Endodermal cell (in vitro differentiated cells): ENCODE measurements around the gene ZEB2. TPM values are rescaled to one million over a fixed set of nuclear protein-coding genes. Genes with fewer than 3 reads are reported as not detected.
A peak's percentile ranks its signal among the peaks of the same experiment; 100 is the strongest.

Source experiments
- DNase-seq: peaks from one replicate; pipeline ENCODE4 v3.0.0-alpha.2; 2017
- H3K27ac ChIP-seq: 2 replicates; pipeline ENCODE4 v1.5.1; 2013; ENCODE audit warnings: mild to moderate bottlenecking, low read depth, low read length, moderate library complexity
- H3K27me3 ChIP-seq: 2 replicates; pipeline ENCODE4 v1.6.1; 2013; ENCODE audit warnings: mild to moderate bottlenecking, low read length, moderate library complexity; ENCODE audit not compliant: insufficient read depth, control insufficient read depth, poor library complexity, severe bottlenecking
- H3K36me3 ChIP-seq: 2 replicates; pipeline ENCODE4 v1.7.0; 2013; ENCODE audit warnings: mild to moderate bottlenecking, low read length, moderate library complexity; ENCODE audit not compliant: control insufficient read depth, insufficient read depth
- H3K4me1 ChIP-seq: one replicate; pipeline ENCODE4 v1.7.0; 2013; ENCODE audit warnings: low read length; ENCODE audit not compliant: control insufficient read depth, insufficient read depth
- H3K4me3 ChIP-seq: 2 replicates; pipeline ENCODE4 v1.5.1; 2013; ENCODE audit warnings: mild to moderate bottlenecking, low read length, moderate library complexity
- H3K9ac ChIP-seq: 2 replicates; pipeline ENCODE4 v1.6.1; 2013; ENCODE audit warnings: mild to moderate bottlenecking, low read length, moderate library complexity; ENCODE audit not compliant: poor library complexity, severe bottlenecking; ENCODE audit errors: extremely low read depth
- H3K9me3 ChIP-seq: 2 replicates; pipeline ENCODE4 v1.6.1; 2013; ENCODE audit warnings: mild to moderate bottlenecking, low read length, moderate library complexity; ENCODE audit not compliant: control insufficient read depth
- H3K27ac Mint-ChIP-seq: 2 replicates; pipeline ENCODE4 v1.8.0; 2020; ENCODE audit warnings: mixed read lengths
- H3K27me3 Mint-ChIP-seq: 2 replicates; pipeline ENCODE4 v1.8.0; 2021; ENCODE audit warnings: mild to moderate bottlenecking, mixed read lengths; ENCODE audit not compliant: insufficient read depth
- H3K36me3 Mint-ChIP-seq: 2 replicates; pipeline ENCODE4 v1.8.0; 2020; ENCODE audit warnings: low read depth, mixed read lengths
- H3K4me1 Mint-ChIP-seq: 2 replicates; pipeline ENCODE4 v1.8.0; 2020; ENCODE audit warnings: mixed read lengths
- H3K4me3 Mint-ChIP-seq: 2 replicates; pipeline ENCODE4 v1.8.0; 2020; ENCODE audit warnings: mild to moderate bottlenecking, moderate library complexity, mixed read lengths
- H3K9me3 Mint-ChIP-seq: 2 replicates; pipeline ENCODE4 v1.8.0; 2020; ENCODE audit warnings: mild to moderate bottlenecking, mixed read lengths
- WGBS, 2 experiments: methylation state at CpG; one replicate each; pipeline versions ENCODE4 v1.1.5 to v1.1.7; 2013; ENCODE audit warnings: missing lambda C conversion rate in 2 of 2, mixed read lengths in 1 of 2; ENCODE audit not compliant: insufficient coverage in 1 of 2, insufficient read length in 1 of 2; 5-methylcytosine and 5-hydroxymethylcytosine counted together
- total RNA-seq, 2 donors: library from RNA; stranded (reverse); fragmentation: NEBNext Ultra II Directional in 1 of 2; extraction: Animal tissue kit (Norgen Biotek cat#: 25700) in 1 of 2; gene quantifications; 2 replicates in 1 of 2; 3 replicates in 1 of 2; pipeline ENCODE4 v1.2.1, GENCODE V29; 2021
- TF ChIP-seq, protein P1 (sequence below): fragments of 200-600 bp; sonication (generic); conservative IDR thresholded peaks from 2 replicates; pipeline ENCODE4 v1.5.0; 2021; ENCODE audit warnings: antibody characterized with exemption, mild to moderate bottlenecking

The ZEB2 gene
- total RNA-seq, 2 donors from 2014 or later: 0.29 to 0.31 TPM

DNA sequence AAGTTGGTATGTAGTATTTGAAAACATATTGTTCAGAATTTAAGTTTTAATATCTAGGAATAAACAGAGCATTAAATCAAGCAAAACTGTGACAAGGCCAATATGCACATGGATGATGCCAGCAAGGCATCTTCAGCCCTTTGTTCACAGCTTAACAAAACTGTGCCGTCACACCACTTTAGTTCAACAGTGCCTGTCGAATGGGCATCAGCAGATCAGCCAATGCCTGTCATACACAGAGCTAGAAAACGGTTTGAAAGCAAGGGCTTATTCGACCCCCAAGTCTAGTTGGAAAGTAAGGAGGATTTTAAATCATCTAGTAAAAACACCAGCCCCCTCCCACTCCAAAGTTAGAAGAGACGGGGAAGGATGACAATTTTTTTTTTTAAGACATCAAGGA is 16.7 kb downstream of the ZEB2 start:
- H3K27me3 Mint-ChIP-seq: peaks cover 56% of the 10 kb centered on the region
- TF ChIP-seq, protein P1, sequence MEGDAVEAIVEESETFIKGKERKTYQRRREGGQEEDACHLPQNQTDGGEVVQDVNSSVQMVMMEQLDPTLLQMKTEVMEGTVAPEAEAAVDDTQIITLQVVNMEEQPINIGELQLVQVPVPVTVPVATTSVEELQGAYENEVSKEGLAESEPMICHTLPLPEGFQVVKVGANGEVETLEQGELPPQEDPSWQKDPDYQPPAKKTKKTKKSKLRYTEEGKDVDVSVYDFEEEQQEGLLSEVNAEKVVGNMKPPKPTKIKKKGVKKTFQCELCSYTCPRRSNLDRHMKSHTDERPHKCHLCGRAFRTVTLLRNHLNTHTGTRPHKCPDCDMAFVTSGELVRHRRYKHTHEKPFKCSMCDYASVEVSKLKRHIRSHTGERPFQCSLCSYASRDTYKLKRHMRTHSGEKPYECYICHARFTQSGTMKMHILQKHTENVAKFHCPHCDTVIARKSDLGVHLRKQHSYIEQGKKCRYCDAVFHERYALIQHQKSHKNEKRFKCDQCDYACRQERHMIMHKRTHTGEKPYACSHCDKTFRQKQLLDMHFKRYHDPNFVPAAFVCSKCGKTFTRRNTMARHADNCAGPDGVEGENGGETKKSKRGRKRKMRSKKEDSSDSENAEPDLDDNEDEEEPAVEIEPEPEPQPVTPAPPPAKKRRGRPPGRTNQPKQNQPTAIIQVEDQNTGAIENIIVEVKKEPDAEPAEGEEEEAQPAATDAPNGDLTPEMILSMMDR: no peak
- Histone ChIP-seq H3K36me3 (no peaks in the 10 kb centered on the region), H3K27me3 (peaks cover 68% of the 10 kb centered on the region), H3K9ac (no peak overlapping the region), H3K27ac (peak overlapping the region; percentile 62), H3K9me3 (no peaks in the 10 kb centered on the region), H3K4me3 (no peak overlapping the region), H3K4me1 (peaks cover 4% of the 10 kb centered on the region)
- no peak overlapping the region for H3K27ac Mint-ChIP-seq
- H3K4me1 Mint-ChIP-seq: peaks cover 37% of the 10 kb centered on the region
- no peak for DNase-seq
- H3K4me3 Mint-ChIP-seq: no peak overlapping the region
- WGBS, 2 experiments: 89% methylated on average over 3 of the region's 5 CpGs; no CpG with 5 or more reads in 1 of the 2 experiments
- H3K9me3 Mint-ChIP-seq: no peaks in the 10 kb centered on the region
- H3K36me3 Mint-ChIP-seq: no peaks in the 10 kb centered on the region

DNA sequence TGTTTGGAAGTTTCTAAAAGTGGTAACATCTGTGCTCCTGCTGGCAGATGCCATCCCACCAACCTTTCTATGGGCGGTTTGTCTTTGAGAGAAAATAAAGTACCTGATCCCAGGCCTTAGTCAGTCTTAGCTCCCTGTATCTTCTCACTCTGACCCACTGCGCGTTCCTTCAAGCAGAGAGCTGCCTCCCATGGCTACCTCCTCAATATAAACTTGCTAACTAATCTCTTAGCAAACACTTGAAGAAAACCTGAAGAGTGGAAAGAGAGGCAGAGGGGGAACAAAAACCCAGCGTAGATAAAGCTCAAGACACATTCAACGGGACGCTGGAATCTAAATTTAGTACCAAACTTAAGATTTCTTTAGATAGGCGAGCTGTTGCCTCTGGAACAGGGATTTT is 17.6 kb downstream of the ZEB2 start:
- H3K4me1 ChIP-seq: peaks cover 4% of the 10 kb centered on the region
- no peak for DNase-seq

DNA sequence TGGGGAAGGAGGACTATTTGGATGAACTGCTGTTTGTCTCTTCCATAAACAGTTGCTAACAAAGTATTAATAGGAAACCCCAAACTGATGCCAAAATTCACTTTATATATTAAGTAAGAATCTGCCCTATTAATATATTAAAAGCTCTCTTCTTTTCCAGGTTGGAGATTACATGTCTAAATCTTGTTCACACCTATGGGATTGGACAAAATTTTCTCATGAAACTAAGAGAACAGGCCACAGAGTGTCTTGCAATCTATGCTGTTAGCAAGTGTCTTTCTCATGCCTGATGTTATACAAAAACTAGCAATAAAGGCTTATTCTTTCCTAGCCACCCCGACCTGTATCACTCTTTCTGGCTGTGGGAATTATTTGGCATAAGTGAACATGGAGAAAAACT is 18.3 kb downstream of the ZEB2 start:
- Histone ChIP-seq H3K27ac (peak overlapping the region; percentile 24), H3K36me3 (no peaks in the 10 kb centered on the region), H3K4me3 (no peak overlapping the region), H3K9me3 (no peaks in the 10 kb centered on the region), H3K27me3 (peaks cover 52% of the 10 kb centered on the region), H3K4me1 (peaks cover 4% of the 10 kb centered on the region), H3K9ac (no peak overlapping the region)
- H3K27ac Mint-ChIP-seq: no peak overlapping the region
- no peaks in the 10 kb centered on the region for H3K36me3 Mint-ChIP-seq
- H3K27me3 Mint-ChIP-seq: peaks cover 41% of the 10 kb centered on the region
- H3K4me3 Mint-ChIP-seq: no peak overlapping the region
- 91% methylated on average over 1 of the region's 1 CpG; no CpG with 5 or more reads in 1 of the 2 experiments for WGBS, 2 experiments
- TF ChIP-seq, protein P1: no peak
- no peaks in the 10 kb centered on the region for H3K9me3 Mint-ChIP-seq
- DNase-seq: no peak
- peaks cover 35% of the 10 kb centered on the region for H3K4me1 Mint-ChIP-seq

More for the DNA sequence above, 17.6 kb downstream of the ZEB2 start:
- H3K4me1 Mint-ChIP-seq: peaks cover 35% of the 10 kb centered on the region
- no peaks in the 10 kb centered on the region for H3K9me3 Mint-ChIP-seq
- H3K36me3 Mint-ChIP-seq: no peaks in the 10 kb centered on the region
- H3K9me3 ChIP-seq: no peaks in the 10 kb centered on the region
- H3K9ac ChIP-seq: no peak overlapping the region
- TF ChIP-seq, protein P1: no peak
- WGBS, 2 experiments: 54 to 68% methylated on average over 5 to 7 of the region's 7 CpGs
- no peak overlapping the region for H3K4me3 ChIP-seq
- no peak overlapping the region for H3K4me3 Mint-ChIP-seq
- H3K27ac ChIP-seq: peak overlapping the region; percentile 3
- H3K36me3 ChIP-seq: no peaks in the 10 kb centered on the region
- peaks cover 59% of the 10 kb centered on the region for H3K27me3 ChIP-seq
- H3K27me3 Mint-ChIP-seq: peaks cover 47% of the 10 kb centered on the region
- H3K27ac Mint-ChIP-seq: no peak overlapping the region
